GM23248 (cell line): Measurements from ENCODE around the gene IKBKG.

Source experiments
- EZH2 ChIP-seq: fragments of 200-600 bp; sonication (generic); IDR thresholded peaks from 2 replicates; pipeline ENCODE4 v1.6.1; 2018; ENCODE audit warnings: antibody characterized with exemption, mild to moderate bottlenecking; ENCODE audit not compliant: insufficient read depth, poor library complexity, severe bottlenecking
- EZH2phosphoT487 ChIP-seq: fragments of 200-600 bp; sonication (generic); IDR thresholded peaks from 2 replicates; pipeline ENCODE4 v1.6.1; 2018; ENCODE audit warnings: antibody characterized with exemption, moderate library complexity, mild to moderate bottlenecking, low read depth; ENCODE audit not compliant: insufficient read depth

GRCh38 chrX:154541896-154542722, 5.3 kb upstream of the IKBKG start:
- TF ChIP-seq EZH2 (no peak), EZH2phosphoT487 (no peak)
